SK-N-SH (cell line): Measurements from ENCODE around the gene CUBN. TPM values are rescaled to one million over a fixed set of nuclear protein-coding genes. Genes with fewer than 3 reads are reported as not detected.
A peak's percentile ranks its signal among the peaks of the same experiment; 100 is the strongest.

ENCODE experiments used
- CTCF ChIA-PET: fragments of 300-600, 350-600 bp; formaldehyde crosslinking; extraction: SDS; loops from one replicate; lab custom pipeline; 2021; lab: Yijun Ruan, JAX
- POLR2A ChIA-PET: fragments of 350-600 bp; sonication (Branson Sonifier 250); formaldehyde crosslinking; extraction: SDS; loops from one replicate; lab custom pipeline; 2020; ENCODE audit warnings: antibody characterized with exemption, inconsistent platforms; lab: Yijun Ruan, JAX
- DNase-seq: peaks from one replicate; pipeline ENCODE4 v3.0.0; 2012
- H2AFZ ChIP-seq: fragments of 200-600 bp; sonication (generic); 2 replicates; pipeline ENCODE4 v1.8.1; 2016; ENCODE audit warnings: antibody characterized with exemption, mild to moderate bottlenecking, low read depth
- H3F3A ChIP-seq: fragments of 200-600 bp; sonication (generic); replicated peaks from 2 replicates; pipeline ENCODE3; 2016; ENCODE audit warnings: antibody characterized with exemption, mild to moderate bottlenecking; ENCODE audit not compliant: insufficient read depth
- H3K27ac ChIP-seq, 2 experiments: fragments of 200-500 bp in 1 of 2; fragments of 200-600 bp in 1 of 2; sonication (Bioruptor generic) in 1 of 2; sonication (generic), shearing (Covaris generic) in 1 of 2; 2 replicates each; pipeline versions ENCODE4 v1.5.1 to v1.6.1; 2014 to 2016; ENCODE audit warnings: low read depth in 2 of 2, inconsistent platforms in 1 of 2, low read length in 1 of 2, mild to moderate bottlenecking in 1 of 2, mixed read lengths in 1 of 2
- H3K27me3 ChIP-seq: fragments of 200-600 bp; sonication (generic), shearing (Covaris generic); 2 replicates; pipeline ENCODE4 v1.6.1; 2016; ENCODE audit warnings: mixed run types; ENCODE audit not compliant: insufficient read depth
- H3K36me3 ChIP-seq, 2 experiments: fragments of 200-500 bp in 1 of 2; fragments of 200-600 bp in 1 of 2; sonication (Bioruptor generic) in 1 of 2; sonication (generic) in 1 of 2; replicated peaks in 1 of 2; 2 replicates each; pipeline versions ENCODE3 to v1.5.1; 2014 to 2016; ENCODE audit warnings: low read length in 1 of 2, mild to moderate bottlenecking in 1 of 2; ENCODE audit not compliant: insufficient read depth in 2 of 2, control insufficient read depth in 1 of 2
- H3K4me1 ChIP-seq, 2 experiments: fragments of 200-500 bp in 1 of 2; fragments of 200-600 bp in 1 of 2; sonication (Bioruptor generic) in 1 of 2; sonication (generic), shearing (Covaris generic) in 1 of 2; 2 replicates each; pipeline versions ENCODE4 v1.5.1 to v1.6.1; 2014 to 2016; ENCODE audit warnings: low read depth in 1 of 2, low read length in 1 of 2, mixed run types in 1 of 2; ENCODE audit not compliant: insufficient read depth in 2 of 2, control insufficient read depth in 1 of 2
- H3K4me2 ChIP-seq: fragments of 200-600 bp; sonication (generic), shearing (Covaris generic); 2 replicates; pipeline ENCODE4 v1.6.1; 2017; ENCODE audit warnings: mixed run types
- H3K4me3 ChIP-seq, 2 experiments: fragments of 200-500 bp in 1 of 2; fragments of 200-600 bp in 1 of 2; sonication (Bioruptor generic) in 1 of 2; sonication (generic), shearing (Covaris generic) in 1 of 2; 2 replicates each; pipeline versions ENCODE4 v1.5.1 to v1.8.1; 2014 to 2016; ENCODE audit warnings: low read depth in 2 of 2, inconsistent platforms in 1 of 2, low read length in 1 of 2, mild to moderate bottlenecking in 1 of 2, mixed read lengths in 1 of 2, moderate library complexity in 1 of 2
- H3K79me2 ChIP-seq: fragments of 200-600 bp; sonication (generic); 2 replicates; pipeline ENCODE4 v1.8.1; 2017; ENCODE audit warnings: mild to moderate bottlenecking; ENCODE audit not compliant: insufficient read depth
- H3K9ac ChIP-seq: fragments of 200-600 bp; sonication (generic); 2 replicates; pipeline ENCODE4 v1.6.1; 2017; ENCODE audit warnings: mixed run types
- H3K9me2 ChIP-seq: fragments of 200-600 bp; sonication (generic); 2 replicates; pipeline ENCODE4 v1.6.1; 2017; ENCODE audit warnings: mixed run types
- H3K9me3 ChIP-seq: fragments of 200-600 bp; sonication (generic); 2 replicates; pipeline ENCODE4 v1.6.1; 2017; ENCODE audit warnings: mixed run types, mild to moderate bottlenecking, moderate library complexity
- H4K20me1 ChIP-seq: fragments of 200-600 bp; sonication (generic); 2 replicates; pipeline ENCODE4 v1.6.1; 2017; ENCODE audit warnings: mild to moderate bottlenecking, mixed run types; ENCODE audit not compliant: insufficient read depth
- EZH2phosphoT487 ChIP-seq: fragments of 200-600 bp; sonication (generic); IDR thresholded peaks from 2 replicates; pipeline ENCODE4 v1.6.1; 2017; ENCODE audit warnings: low read depth, mixed run types, mild to moderate bottlenecking, antibody characterized with exemption, moderate library complexity, borderline replicate concordance
- FOXJ3 ChIP-seq: sonication (generic); formaldehyde crosslinking; IDR thresholded peaks from 2 replicates; pipeline ENCODE4 v1.5.1; 2020; ENCODE audit warnings: mild to moderate bottlenecking, missing genetic modification reagents
- GATA2 ChIP-seq: sonication (generic); formaldehyde crosslinking; IDR thresholded peaks from 2 replicates; pipeline ENCODE4 v1.5.0; 2020; ENCODE audit warnings: mild to moderate bottlenecking, missing genetic modification reagents
- JUND ChIP-seq: IDR thresholded peaks from 2 replicates; pipeline ENCODE4 v1.4.0; 2012
- NFIC ChIP-seq: IDR thresholded peaks from 2 replicates; pipeline ENCODE4 v1.4.0; 2012; ENCODE audit warnings: borderline replicate concordance
- PBX3 ChIP-seq: IDR thresholded peaks from 2 replicates; pipeline ENCODE4; 2012
- REST ChIP-seq: IDR thresholded peaks from 2 replicates; pipeline ENCODE4 v1.6.1; 2012; ENCODE audit warnings: mild to moderate bottlenecking, low read depth, low read length, moderate library complexity
- RFX5 ChIP-seq: IDR thresholded peaks from 2 replicates; pipeline ENCODE4 v1.6.1; 2012; ENCODE audit warnings: mild to moderate bottlenecking, improper control_type of control experiment, low read length
- RXRA ChIP-seq: IDR thresholded peaks from 2 replicates; pipeline ENCODE4 v1.4.0; 2012; ENCODE audit warnings: low read depth, mild to moderate bottlenecking, borderline replicate concordance
- SMC3 ChIP-seq: IDR thresholded peaks from 2 replicates; pipeline ENCODE4 v1.6.1; 2012; ENCODE audit warnings: low read depth, low read length, improper control_type of control experiment
- whole genome bisulfite sequencing: methylation state at CpG from one replicate; pipeline ENCODE4 v1.1.6; 2017; ENCODE audit warnings: low lambda C conversion rate; 5-methylcytosine and 5-hydroxymethylcytosine counted together
- polyA plus RNA-seq, 3 experiments: library from polyadenylated mRNA; depleted of rRNA; stranded (reverse); fragments of >200 nt; gene quantifications; 2 replicates each; pipeline ENCODE4 v1.2.3, GENCODE V29; 2012

The CUBN gene
- polyA plus RNA-seq, 1 of the 3 experiments (the other 2 are of a cell fraction), result 2.4 TPM

- no peak overlapping the region; a peak in 1 of 4 replicates for H3K4me3 ChIP-seq
- ChIA-PET CTCF (no interaction called here), POLR2A (no interaction called here)
- no peak for DNase-seq
- H3K4me2 ChIP-seq, result peak overlapping the region; percentile 64
- H3K27ac ChIP-seq, result peak overlapping the region; percentile 77 to 98; a peak in 3 of 4 replicates
- H4K20me1 ChIP-seq, result no peaks in the 10 kb centered on the region
- peak overlapping the region; percentile 87 for H2AFZ ChIP-seq
- H3K4me1 ChIP-seq, result peaks cover 18 to 33% of the 10 kb centered on the region in 2 experiments
- H3K9me2 ChIP-seq, result no peaks in the 10 kb centered on the region
- no peaks in the 10 kb centered on the region for H3K27me3 ChIP-seq
- no peaks in the 10 kb centered on the region for H3K36me3 ChIP-seq
- H3K9me3 ChIP-seq, result no peaks in the 10 kb centered on the region
- no peaks in the 10 kb centered on the region for H3K79me2 ChIP-seq
- peak overlapping the region; percentile 73 for H3K9ac ChIP-seq
- no peak for TF ChIP-seq PBX3
- H3F3A ChIP-seq, result peaks cover 40% of the 10 kb centered on the region
- WGBS, result 52% methylated on average over 3 of the region's 3 CpGs
Measured at GRCh38 chr10:16967866-16968415, 161.7 kb downstream of the CUBN start.

GRCh38 chr10:16966991-16967865 lies 162.4 kb downstream of the CUBN start:
- H3F3A ChIP-seq, result peaks cover 40% of the 10 kb centered on the region
- H3K27ac ChIP-seq, result peak overlapping the region; percentile 77 to 98; a peak in 3 of 4 replicates
- H3K36me3 ChIP-seq, result no peaks in the 10 kb centered on the region
- no peaks in the 10 kb centered on the region for H3K9me2 ChIP-seq
- peak overlapping the region; percentile 87 for H2AFZ ChIP-seq
- H3K9me3 ChIP-seq, result no peaks in the 10 kb centered on the region
- 77% methylated on average over 11 of the region's 11 CpGs for WGBS
- H3K4me1 ChIP-seq, result peaks cover 18 to 33% of the 10 kb centered on the region in 2 experiments
- no peaks in the 10 kb centered on the region for H3K79me2 ChIP-seq
- H3K27me3 ChIP-seq, result no peaks in the 10 kb centered on the region
- ChIA-PET POLR2A (no interaction called here), CTCF (no interaction called here)
- H3K4me2 ChIP-seq, result peak overlapping the region; percentile 64
- TF ChIP-seq FOXJ3 (CRISPR knock-in tag), result no peak
- H4K20me1 ChIP-seq, result no peaks in the 10 kb centered on the region
- no peak for DNase-seq
- H3K9ac ChIP-seq, result peak overlapping the region; percentile 73
- no peak overlapping the region for H3K4me3 ChIP-seq

- Histone ChIP-seq H3K79me2 (no peaks in the 10 kb centered on the region), H3K9ac (peak overlapping the region; percentile 73), H3K4me1 (peaks cover 18 to 33% of the 10 kb centered on the region in 2 experiments), H3F3A (peaks cover 37% of the 10 kb centered on the region), H2AFZ (peak overlapping the region; percentile 33; the same call in 1 of the 2 replicates), H3K9me2 (no peaks in the 10 kb centered on the region), H3K27ac (peak overlapping the region; percentile 69 to 98; a peak in 3 of 4 replicates), H3K4me2 (peak overlapping the region; percentile 64), H4K20me1 (no peaks in the 10 kb centered on the region), H3K36me3 (no peaks in the 10 kb centered on the region), H3K9me3 (no peaks in the 10 kb centered on the region), H3K27me3 (no peaks in the 10 kb centered on the region), H3K4me3 (no peak overlapping the region)
- ChIA-PET CTCF (interaction anchor here (1.5 kb wide), 1 partner anchor 265 kb away, joined by 4 read pairs; no protein-coding TSS in a partner anchor), POLR2A (no interaction called here)
- DNase-seq, result no peak
- 24% methylated on average over 8 of the region's 8 CpGs for WGBS
- peak; percentile 60; the same call in 1 of the 2 replicates for TF ChIP-seq REST
- peak; percentile 81 for TF ChIP-seq PBX3
- peak; percentile 94 for TF ChIP-seq RXRA
- TF ChIP-seq RFX5, result no peak
- TF ChIP-seq JUND, result peak; percentile 93
- no peak for TF ChIP-seq EZH2phosphoT487
- peak; percentile 96 for TF ChIP-seq NFIC
- TF ChIP-seq SMC3, result no peak
- no peak for TF ChIP-seq GATA2 (CRISPR knock-in tag)
Measured at GRCh38 chr10:16965740-16966447, 163.7 kb downstream of the CUBN start.
